Activated CD8-positive, alpha-beta T cell treated with anti-CD3 and anti-CD28 coated beads for 36 hours (primary cell): ENCODE measurements around the gene KIAA0513. TPM values are rescaled to one million over a fixed set of nuclear protein-coding genes. Genes with fewer than 3 reads are reported as not detected.

Experiments
- ATAC-seq: fragments of 200-7000 bp; cut with Tn5 transposase; one replicate; pipeline ENCODE4 v1.10.0; 2021; ENCODE audit warnings: mild to moderate bottlenecking, moderate library complexity
- CTCF ChIA-PET: fragments of 350-600 bp; sonication (Branson Sonifier 250); formaldehyde crosslinking; loops from one replicate; lab custom pipeline; 2021; ENCODE audit warnings: antibody characterized with exemption; lab: Charles Lee
- POLR2A ChIA-PET: fragments of 350-600 bp; sonication (Branson Sonifier 250); formaldehyde crosslinking; loops from one replicate; lab custom pipeline; 2021; ENCODE audit warnings: antibody characterized with exemption; lab: Charles Lee
- DNase-seq: peaks from one replicate; pipeline ENCODE4 v3.0.0-alpha.2; 2020
- H3K27ac Mint-ChIP-seq: one replicate; pipeline ENCODE4 v1.8.0; 2021; ENCODE audit warnings: mild to moderate bottlenecking, mixed read lengths
- H3K27me3 Mint-ChIP-seq: one replicate; pipeline ENCODE4 v1.8.0; 2021; ENCODE audit warnings: mixed read lengths
- H3K36me3 Mint-ChIP-seq: one replicate; pipeline ENCODE4 v1.8.0; 2021; ENCODE audit warnings: low read depth, mixed read lengths
- H3K4me1 Mint-ChIP-seq: one replicate; pipeline ENCODE4 v1.8.0; 2021; ENCODE audit warnings: low read depth, mixed read lengths
- H3K4me3 Mint-ChIP-seq: one replicate; pipeline ENCODE4 v1.8.0; 2021; ENCODE audit warnings: mild to moderate bottlenecking, moderate library complexity, mixed read lengths
- H3K9me3 Mint-ChIP-seq: one replicate; pipeline ENCODE4 v1.8.0; 2021; ENCODE audit warnings: mixed read lengths
- intact Hi-C: fragments of 100-400 bp; cut with micrococcal nuclease; formaldehyde crosslinking; loops from one replicate; pipeline ENCODE4 v1.10.0; 2022
- total RNA-seq, 2 experiments: library from RNA; stranded (reverse); gene quantifications; one replicate each; pipeline ENCODE4 v1.2.3, GENCODE V29; 2021
- TF ChIP-seq, protein P1 (sequence below): fragments of 200-600 bp; IDR thresholded peaks from one replicate; pipeline ENCODE4 v1.8.0; 2022; ENCODE audit warnings: antibody characterized with exemption, mild to moderate bottlenecking

The KIAA0513 gene
- total RNA-seq, 2 experiments from 2014 or later = 3.9 to 5.3 TPM

DNA sequence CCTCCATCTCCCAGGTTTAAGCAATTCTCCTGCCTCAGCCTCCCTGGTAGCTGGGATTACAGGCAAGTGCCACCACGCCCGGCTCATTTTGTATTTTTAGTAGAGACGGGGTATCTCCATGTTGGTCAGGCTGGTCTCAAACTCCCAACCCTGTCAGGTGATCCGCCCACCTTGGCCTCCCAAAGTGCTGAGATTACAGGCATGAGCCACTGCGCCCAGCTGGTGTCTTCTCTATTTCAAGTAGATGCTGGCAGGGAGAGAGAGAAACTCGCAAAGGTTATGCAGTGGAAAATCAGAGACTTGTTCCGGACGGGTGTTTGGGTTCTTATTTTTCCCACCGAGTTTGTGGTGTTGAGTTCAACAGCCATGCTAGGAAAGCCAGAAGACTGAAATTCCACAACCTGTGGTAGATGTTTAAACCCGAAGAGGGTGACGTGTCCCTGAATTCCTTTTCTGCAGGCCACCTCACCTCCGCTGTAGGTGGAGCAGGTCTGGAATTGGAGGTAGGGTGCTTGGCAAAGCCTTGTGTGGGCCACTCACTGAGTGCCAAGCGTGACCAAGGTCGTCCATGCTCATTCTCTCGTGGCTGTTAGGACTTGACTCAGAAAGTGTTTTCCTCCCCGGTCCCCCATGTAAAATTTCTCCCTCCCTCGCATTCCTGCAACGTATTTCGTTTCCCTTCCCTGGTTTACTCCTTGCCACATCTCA lies 8.9 kb upstream of the KIAA0513 start:
- H3K9me3 Mint-ChIP-seq = no peaks in the 10 kb centered on the region
- ATAC-seq (no peak), DNase-seq (no peak)
- ChIA-PET CTCF (no interaction called here), POLR2A (no interaction called here)
- TF ChIP-seq, protein P1, sequence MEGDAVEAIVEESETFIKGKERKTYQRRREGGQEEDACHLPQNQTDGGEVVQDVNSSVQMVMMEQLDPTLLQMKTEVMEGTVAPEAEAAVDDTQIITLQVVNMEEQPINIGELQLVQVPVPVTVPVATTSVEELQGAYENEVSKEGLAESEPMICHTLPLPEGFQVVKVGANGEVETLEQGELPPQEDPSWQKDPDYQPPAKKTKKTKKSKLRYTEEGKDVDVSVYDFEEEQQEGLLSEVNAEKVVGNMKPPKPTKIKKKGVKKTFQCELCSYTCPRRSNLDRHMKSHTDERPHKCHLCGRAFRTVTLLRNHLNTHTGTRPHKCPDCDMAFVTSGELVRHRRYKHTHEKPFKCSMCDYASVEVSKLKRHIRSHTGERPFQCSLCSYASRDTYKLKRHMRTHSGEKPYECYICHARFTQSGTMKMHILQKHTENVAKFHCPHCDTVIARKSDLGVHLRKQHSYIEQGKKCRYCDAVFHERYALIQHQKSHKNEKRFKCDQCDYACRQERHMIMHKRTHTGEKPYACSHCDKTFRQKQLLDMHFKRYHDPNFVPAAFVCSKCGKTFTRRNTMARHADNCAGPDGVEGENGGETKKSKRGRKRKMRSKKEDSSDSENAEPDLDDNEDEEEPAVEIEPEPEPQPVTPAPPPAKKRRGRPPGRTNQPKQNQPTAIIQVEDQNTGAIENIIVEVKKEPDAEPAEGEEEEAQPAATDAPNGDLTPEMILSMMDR = no peak
- no peaks in the 10 kb centered on the region for H3K36me3 Mint-ChIP-seq
- intact Hi-C loops = no loop called here
- H3K4me3 Mint-ChIP-seq = no peak overlapping the region
- H3K4me1 Mint-ChIP-seq = peaks cover 16% of the 10 kb centered on the region
- no peaks in the 10 kb centered on the region for H3K27me3 Mint-ChIP-seq
- H3K27ac Mint-ChIP-seq = no peak overlapping the region

DNA sequence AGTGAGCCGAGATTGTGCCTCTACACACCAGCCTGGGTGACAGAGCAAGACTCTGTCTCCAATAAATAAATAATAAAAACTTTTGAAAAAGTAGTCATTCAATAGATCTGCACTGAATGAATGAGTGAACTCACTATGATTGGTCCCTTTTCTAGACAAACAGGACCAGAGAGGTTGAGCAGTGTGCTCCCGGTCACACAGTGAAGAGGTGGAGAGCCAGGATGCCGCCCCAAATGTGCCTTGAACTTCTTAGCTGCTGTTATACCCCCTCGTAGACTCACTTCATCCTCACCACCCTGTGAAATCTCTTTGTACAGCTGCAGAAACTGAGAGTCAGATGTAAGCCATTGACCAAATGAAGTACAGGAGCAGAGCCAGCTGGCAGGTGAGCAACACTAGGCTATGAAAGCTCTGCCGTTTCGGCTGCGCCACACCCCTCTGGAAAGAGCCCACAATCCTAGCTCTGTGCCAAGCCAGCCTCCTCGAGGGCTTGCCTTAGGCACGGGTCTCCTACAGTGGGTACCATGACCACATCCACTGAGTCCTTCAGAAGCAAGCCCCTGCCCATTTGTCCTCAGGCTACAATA lies 7.8 kb upstream of the KIAA0513 start:
- no peaks in the 10 kb centered on the region for H3K9me3 Mint-ChIP-seq
- H3K27ac Mint-ChIP-seq = no peak overlapping the region
- TF ChIP-seq, protein P1 = no peak
- H3K27me3 Mint-ChIP-seq = no peaks in the 10 kb centered on the region
- ATAC-seq (no peak), DNase-seq (no peak)
- POLR2A ChIA-PET = interaction anchor here (0.6 to 1.1 kb wide), 3 partner anchors 9 to 85 kb away, joined by 3 to 5 read pairs (median 3); partner anchors contain the start of gene ZDHHC7
- CTCF ChIA-PET = interaction anchor here (0.7 kb wide), 1 partner anchor 54 kb away, joined by 3 read pairs; no protein-coding TSS in a partner anchor
- intact Hi-C loops = no loop called here
- no peaks in the 10 kb centered on the region for H3K36me3 Mint-ChIP-seq
- H3K4me3 Mint-ChIP-seq = no peak overlapping the region
- H3K4me1 Mint-ChIP-seq = peaks cover 16% of the 10 kb centered on the region

DNA sequence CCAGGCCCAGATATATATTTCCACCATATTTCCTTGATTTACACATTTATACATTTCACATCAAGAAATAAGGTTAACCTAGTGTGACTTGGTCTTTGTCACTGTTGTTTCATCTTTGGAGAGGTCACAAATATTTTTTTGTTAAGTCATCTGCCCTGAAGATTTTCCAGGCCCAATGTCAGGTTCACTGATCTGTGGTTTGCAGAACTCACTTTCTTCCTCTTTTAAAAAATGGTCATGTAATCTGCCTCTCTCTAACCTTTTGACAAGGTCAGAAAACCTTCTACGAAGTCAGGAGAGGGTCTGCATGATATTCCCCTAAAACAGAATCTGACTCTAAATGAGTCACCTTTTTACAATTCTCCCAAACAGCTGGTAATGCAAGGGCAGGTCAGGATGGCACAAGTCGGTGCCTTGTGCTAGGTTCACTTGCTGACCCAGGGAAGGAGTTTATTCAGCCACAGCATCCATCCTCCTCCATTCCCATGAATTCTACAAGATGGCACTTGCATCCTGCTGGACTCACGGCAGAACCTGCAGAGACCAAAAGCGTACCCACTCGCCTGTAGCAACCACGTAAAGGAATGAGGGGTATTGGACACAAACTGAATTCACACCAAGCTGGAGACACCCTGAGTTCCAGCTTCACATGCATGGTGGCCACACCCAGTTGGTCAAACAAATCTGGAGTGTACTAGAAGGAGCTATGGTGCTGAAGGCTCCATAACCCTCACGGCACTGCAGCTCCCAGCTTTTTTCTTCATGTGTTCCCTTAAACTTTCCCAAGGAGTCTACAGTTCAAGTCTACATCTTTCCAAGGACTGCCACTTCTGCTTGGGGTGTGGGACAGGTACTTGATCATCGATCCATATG lies 1.6 kb upstream of the KIAA0513 start:
- intact Hi-C loops = no loop called here
- TF ChIP-seq, protein P1 = no peak
- Mint-ChIP-seq H3K36me3 (no peaks in the 10 kb centered on the region), H3K27ac (no peak overlapping the region), H3K9me3 (no peaks in the 10 kb centered on the region), H3K4me1 (peaks cover 39% of the 10 kb centered on the region), H3K27me3 (no peaks in the 10 kb centered on the region), H3K4me3 (peak overlapping the region; percentile 85)
- DNase-seq (no peak), ATAC-seq (no peak)
- ChIA-PET CTCF (interaction anchor here (0.8 to 3.3 kb wide), 6 partner anchors 10 to 89 kb away, joined by 3 to 24 read pairs (median 4); partner anchors contain the start of gene ZDHHC7), POLR2A (interaction anchor here (0.7 to 1.2 kb wide), 4 partner anchors 9 to 15 kb away, joined by 3 to 5 read pairs (median 3); partner anchors contain the start of gene ZDHHC7)

DNA sequence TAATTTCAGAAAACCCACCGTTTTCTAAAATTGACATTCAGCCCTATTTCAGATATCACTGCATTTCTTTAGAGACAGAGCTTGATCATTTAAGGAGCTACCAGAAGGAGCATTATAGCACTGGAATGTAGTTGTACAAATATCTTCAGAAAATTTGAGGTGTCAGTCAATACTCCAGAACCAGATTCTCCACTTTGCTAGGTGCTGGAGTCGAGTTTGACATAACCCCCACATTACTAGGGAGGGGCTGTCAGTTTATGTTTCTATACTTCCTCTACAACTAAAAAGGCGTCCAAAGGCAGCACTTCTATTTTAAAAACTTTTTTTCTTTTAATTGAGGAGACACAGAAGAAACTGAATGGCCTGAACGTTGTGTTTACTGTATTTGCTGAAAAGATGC lies 892 bp upstream of the KIAA0513 start:
- H3K27ac Mint-ChIP-seq = peak overlapping the region; percentile 77
- ATAC-seq = no peak
- H3K36me3 Mint-ChIP-seq = no peaks in the 10 kb centered on the region
- H3K4me3 Mint-ChIP-seq = peak overlapping the region; percentile 85
- intact Hi-C loops = no loop called here
- H3K9me3 Mint-ChIP-seq = no peaks in the 10 kb centered on the region
- H3K27me3 Mint-ChIP-seq = no peaks in the 10 kb centered on the region
- no peak for DNase-seq
- TF ChIP-seq, protein P1 = no peak
- CTCF ChIA-PET = interaction anchor here (0.8 to 3.3 kb wide), 7 partner anchors 11 to 88 kb away, joined by 3 to 24 read pairs (median 4); partner anchors contain the start of gene ZDHHC7
- POLR2A ChIA-PET = interaction anchor here (0.7 to 1.7 kb wide), 7 partner anchors 9 to 60 kb away, joined by 3 to 6 read pairs (median 3); no protein-coding TSS in a partner anchor
- peaks cover 41% of the 10 kb centered on the region for H3K4me1 Mint-ChIP-seq
